ENCODE measurements around the gene SUMO4. TPM values are rescaled to one million over a fixed set of nuclear protein-coding genes. Genes with fewer than 3 reads are reported as not detected.

Gene SUMO4
- total and polyA plus RNA-seq, 9 of the 15 experiments (the other 6 are each of a cell fraction or from before 2014, with no cell fraction given): 0.20 to 1.9 (median 0.50) TPM; not detected in 2

DNA sequence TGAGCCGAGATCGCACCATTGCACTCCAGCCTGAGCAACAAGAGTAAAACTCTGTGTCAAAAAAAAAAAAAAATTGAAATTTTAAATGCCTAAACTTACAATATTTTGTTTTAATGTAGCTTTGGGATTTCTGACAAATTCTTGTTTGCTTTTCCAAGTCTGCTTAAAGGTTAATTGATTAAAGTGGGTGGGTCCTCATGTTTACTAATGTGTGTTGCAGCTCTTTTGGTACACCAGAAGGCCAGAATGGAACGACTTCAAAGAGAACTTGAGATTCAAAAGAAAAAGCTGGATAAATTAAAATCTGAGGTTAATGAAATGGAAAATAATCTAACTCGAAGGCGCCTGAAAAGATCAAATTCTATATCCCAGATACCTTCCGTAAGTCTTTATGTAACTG lies 2.7 kb upstream of the SUMO4 start:
- Histone ChIP-seq H4K20me1 (replicated peaks; ENCODE audit: control insufficient read depth, insufficient read depth, low read length) (no peaks in the 10 kb centered on the region), H3K27ac (ENCODE audit: extremely low read depth, low read depth, low read length) (no peak overlapping the region), H3K4me1 (replicated peaks in 1 of 2; ENCODE audit: control insufficient read depth in 2 of 2, insufficient read depth in 2 of 2, low read length in 2 of 2) (no peaks in the 10 kb centered on the region), H2AFZ (ENCODE audit: low read depth, low read length) (no peak overlapping the region), H3K9ac (ENCODE audit: insufficient read depth in 1 of 2, low read depth in 2 of 2, low read length in 2 of 2) (no peak overlapping the region), H3K9me3 (replicated peaks; ENCODE audit: control insufficient read depth, insufficient read depth, low read depth, low read length) (no peaks in the 10 kb centered on the region), H3K4me3 (no peak overlapping the region), H3K9me1 (ENCODE audit: control insufficient read depth, insufficient read depth, low read length) (no peaks in the 10 kb centered on the region), H3K36me3 (ENCODE audit: control insufficient read depth, insufficient read depth, low read length) (peaks cover 29% of the 10 kb centered on the region; the same call in 2 of the 3 replicates), H3K4me2 (ENCODE audit: insufficient read depth, low read length) (no peak overlapping the region), H3K79me2 (ENCODE audit: control insufficient read depth, insufficient read depth, low read length) (peaks cover under 1% of the 10 kb centered on the region; the same call in 1 of the 3 replicates), H3K27me3 (ENCODE audit: control insufficient read depth in 2 of 2, insufficient read depth in 2 of 2, low read length in 2 of 2) (no peaks in the 10 kb centered on the region)
- ChIA-PET POLR2A (interaction anchor here (0.7 kb wide), 1 partner anchor 21 kb away, joined by 3 read pairs; no protein-coding TSS in a partner anchor), CTCF (ENCODE audit: low intra/inter-chr PET ratio) (no interaction called here)
- no TSS peak for BruUV-seq (replicated peaks)
- ATAC-seq (no peak), FAIRE-seq (no peak), DNase-seq (ENCODE audit: extremely low read depth in 1 of 4, low spot score in 3 of 4) (no peak)
- 91% methylated on average over 6 of the region's 6 CpGs for WGBS (ENCODE audit: insufficient coverage, low coverage, missing lambda C conversion rate)
- TF ChIP-seq EWSR1 (IDR thresholded peaks at IDR 0.05; ENCODE audit: borderline replicate concordance, low read depth, partially characterized antibody) (no peak), ZNF165 (CRISPR knock-in tag; IDR thresholded peaks at IDR 0.05; ENCODE audit: borderline replicate concordance) (no peak), CTBP1 (IDR thresholded peaks at IDR 0.05; ENCODE audit: borderline replicate concordance) (no peak), ZNF445 (CRISPR knock-in tag; IDR thresholded peaks at IDR 0.05; ENCODE audit: low read depth) (no peak), CXXC5 (CRISPR knock-in tag; IDR thresholded peaks at IDR 0.05) (no peak), NR1H2 (CRISPR knock-in tag; IDR thresholded peaks at IDR 0.05) (no peak), ZBED1 (IDR thresholded peaks at IDR 0.05) (no peak), ELF4 (CRISPR knock-in tag; IDR thresholded peaks at IDR 0.05) (no peak), RUNX1 (IDR thresholded peaks at IDR 0.05; ENCODE audit: low read depth) (no peak), ZNF184 (CRISPR knock-in tag; IDR thresholded peaks at IDR 0.05) (no peak), KDM1A (IDR thresholded peaks at IDR 0.05) (no peak), PHTF2 (CRISPR knock-in tag; IDR thresholded peaks at IDR 0.05) (no peak), ZFP36 (IDR thresholded peaks at IDR 0.05; ENCODE audit: low read depth, low read length, partially characterized antibody) (no peak), KLF6 (CRISPR knock-in tag; IDR thresholded peaks at IDR 0.05; ENCODE audit: borderline replicate concordance) (no peak), ZNF146 (CRISPR knock-in tag; IDR thresholded peaks at IDR 0.05; ENCODE audit: unreplicated experiment) (no peak)
- TF ChIP-seq, protein P1, sequence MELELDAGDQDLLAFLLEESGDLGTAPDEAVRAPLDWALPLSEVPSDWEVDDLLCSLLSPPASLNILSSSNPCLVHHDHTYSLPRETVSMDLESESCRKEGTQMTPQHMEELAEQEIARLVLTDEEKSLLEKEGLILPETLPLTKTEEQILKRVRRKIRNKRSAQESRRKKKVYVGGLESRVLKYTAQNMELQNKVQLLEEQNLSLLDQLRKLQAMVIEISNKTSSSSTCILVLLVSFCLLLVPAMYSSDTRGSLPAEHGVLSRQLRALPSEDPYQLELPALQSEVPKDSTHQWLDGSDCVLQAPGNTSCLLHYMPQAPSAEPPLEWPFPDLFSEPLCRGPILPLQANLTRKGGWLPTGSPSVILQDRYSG (tag; conservative IDR thresholded peaks at IDR 0.05; ENCODE audit: low read depth): no peak
- in situ Hi-C loops (cut with MboI): no loop called here
- intact Hi-C loops (cut with micrococcal nuclease): no loop called here

Measured in K562 (cell line).